Activated CD4-positive, CD25-positive, alpha-beta regulatory T cell treated with anti-CD3 and anti-CD28 coated beads, Interleukin-2, amount 50 U/mL, for 16 hours (primary cell): ENCODE results near the gene PEF1.

Source experiments
- DNase-seq: peaks from one replicate; pipeline ENCODE4 v3.0.0-alpha.2; 2020; ENCODE audit warnings: low read depth, low spot score

The PEF1 gene

GRCh38 chr1:31653717-31654473 is 9.2 kb upstream of the PEF1 start:
- DNase-seq: no peak

GRCh38 chr1:31652891-31653499 is 8.3 kb upstream of the PEF1 start:
- no peak for DNase-seq

GRCh38 chr1:31651766-31652165 is 7.1 kb upstream of the PEF1 start:
- no peak for DNase-seq

- no peak for DNase-seq
These were observed 6.4 kb upstream of the PEF1 start for GRCh38 chr1:31651089-31651420.

DNA sequence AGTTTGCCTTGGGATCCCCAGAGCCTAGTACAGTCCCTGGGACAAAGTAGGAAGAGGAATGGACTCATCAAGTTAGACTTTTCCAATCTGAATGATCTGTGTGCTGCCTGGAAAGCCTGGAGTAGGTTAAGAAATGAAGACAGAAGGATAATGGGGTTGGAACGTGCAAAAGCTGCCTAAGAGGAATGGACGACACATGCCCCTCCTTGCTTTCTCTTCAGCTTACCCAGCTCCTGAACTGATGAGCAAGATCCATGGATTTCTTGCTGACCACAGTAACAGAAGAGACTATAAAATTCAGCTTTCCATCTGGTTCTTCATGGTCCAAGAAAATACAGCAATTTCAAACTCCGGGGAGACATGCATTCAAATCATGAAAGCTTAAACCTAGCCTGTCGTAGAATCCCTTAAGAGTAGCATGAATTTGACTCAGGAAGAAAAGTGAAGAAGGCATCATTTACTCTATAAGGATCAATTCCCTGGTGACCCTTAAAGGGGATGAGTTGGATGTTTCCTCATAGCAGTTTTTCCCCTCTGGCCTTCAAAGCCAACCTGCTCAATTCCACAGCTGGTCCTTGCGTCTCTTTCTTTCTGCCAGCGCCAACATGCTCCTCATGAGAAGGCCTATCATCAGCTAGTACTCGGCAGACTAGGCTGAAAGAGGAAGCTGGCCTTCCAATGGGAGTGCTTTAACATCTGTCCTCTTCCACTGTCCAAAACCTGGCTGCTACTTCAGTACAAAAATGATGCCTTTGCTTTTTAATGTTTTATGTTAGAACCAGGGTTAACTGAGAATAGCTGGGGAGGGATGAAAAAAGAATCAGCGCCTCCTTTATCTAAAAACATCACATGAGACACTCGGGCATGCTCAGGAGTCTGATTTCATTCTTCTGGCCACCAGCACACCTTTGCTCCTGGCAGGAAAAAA is 5.7 kb upstream of the PEF1 start:
- no peak for DNase-seq

GRCh38 chr1:31648641-31649357 is 4.1 kb upstream of the PEF1 start:
- no peak for DNase-seq

GRCh38 chr1:31648190-31648589 is 3.5 kb upstream of the PEF1 start:
- DNase-seq: no peak

- DNase-seq: no peak
These were observed 2.4 kb upstream of the PEF1 start for GRCh38 chr1:31647106-31647505.

DNA sequence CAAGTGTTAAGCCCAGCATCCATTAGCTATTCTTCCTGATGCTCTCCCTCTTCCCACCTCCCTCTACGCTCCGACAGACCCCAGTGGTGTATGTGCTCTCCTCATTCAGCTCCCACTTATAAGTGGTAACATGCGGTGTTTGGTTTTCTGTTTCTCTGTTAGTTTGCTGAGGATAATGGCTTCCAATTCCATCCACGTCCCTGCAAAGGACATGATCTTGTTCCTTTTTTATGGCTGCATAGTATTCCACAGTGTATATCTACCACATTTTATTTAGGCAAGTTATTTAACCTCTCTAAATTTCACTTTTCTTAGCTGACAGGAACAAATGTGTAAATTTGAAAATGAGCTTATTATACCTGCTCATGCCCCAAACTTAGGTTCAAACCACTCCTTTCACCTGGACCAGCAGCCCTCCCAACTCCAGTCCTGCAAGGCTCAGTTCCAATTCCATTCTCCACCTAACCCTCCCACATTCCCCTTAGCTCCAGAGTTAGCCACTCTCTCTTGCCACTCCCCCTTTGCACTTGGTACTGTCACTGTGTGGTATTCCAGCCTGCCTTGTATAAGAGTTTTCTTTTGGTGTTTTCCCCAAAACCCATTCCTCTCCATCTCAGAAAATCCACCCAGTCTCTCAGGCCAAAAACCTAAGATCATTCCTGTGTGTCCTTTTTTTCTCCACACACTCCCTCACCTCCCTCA is 1.7 kb upstream of the PEF1 start:
- DNase-seq: no peak

DNA sequence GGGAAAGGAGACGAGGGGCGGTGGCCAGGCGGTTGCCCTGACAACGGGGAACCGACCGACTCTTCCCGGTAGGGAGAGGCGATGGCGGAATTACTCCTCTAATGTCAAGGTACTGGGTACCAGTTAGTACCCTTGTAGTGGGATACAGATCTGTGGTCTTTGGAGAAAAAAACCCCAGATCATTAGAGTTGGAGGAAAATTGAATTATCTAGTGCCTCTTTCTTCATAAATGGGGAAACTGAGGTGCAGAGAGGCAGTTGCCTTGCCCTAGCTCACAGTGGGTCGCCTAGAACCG is 545 bp upstream of the PEF1 start:
- DNase-seq: no peak

GRCh38 chr1:31643976-31644559 is 608 bp downstream of the PEF1 start:
- no peak for DNase-seq

DNA sequence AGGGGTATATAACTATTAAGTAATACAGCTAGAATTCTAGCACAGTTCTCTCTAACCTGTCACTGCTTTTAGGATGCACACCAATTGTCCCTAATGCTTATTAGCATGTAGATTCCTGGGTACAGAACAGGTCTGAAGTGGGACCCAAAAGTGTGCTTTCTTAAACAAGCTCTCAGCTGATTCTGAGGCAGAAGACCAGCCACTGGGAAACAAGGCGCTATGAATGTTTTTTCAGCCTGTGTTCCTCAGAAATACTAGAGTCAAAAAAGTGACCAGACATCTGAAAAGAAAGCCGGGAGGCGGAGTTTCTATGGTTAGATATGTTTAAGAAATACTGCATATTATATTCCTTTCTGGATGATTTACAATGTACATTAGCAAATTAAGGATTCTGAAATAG is 1.8 kb downstream of the PEF1 start:
- no peak for DNase-seq

DNA sequence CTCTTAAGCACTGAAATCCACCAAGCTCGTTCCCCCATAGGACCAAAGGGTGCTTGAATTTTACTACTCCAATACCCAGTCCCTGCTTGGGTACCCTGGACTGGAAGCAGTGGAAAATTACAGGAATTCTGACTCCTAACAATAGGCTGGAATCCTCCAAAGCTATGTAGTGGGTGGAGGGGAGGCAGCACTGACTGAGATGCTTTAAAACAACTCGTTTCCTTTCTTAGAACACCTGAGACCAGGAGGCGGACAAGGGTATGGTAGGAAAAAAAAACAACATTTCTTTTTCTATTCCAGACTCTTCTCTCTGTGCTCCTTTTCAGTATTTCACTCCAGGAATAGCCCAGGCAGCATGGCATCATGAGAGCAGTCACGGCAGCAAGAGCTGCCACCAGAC is 2.3 kb downstream of the PEF1 start:
- DNase-seq: no peak

DNA sequence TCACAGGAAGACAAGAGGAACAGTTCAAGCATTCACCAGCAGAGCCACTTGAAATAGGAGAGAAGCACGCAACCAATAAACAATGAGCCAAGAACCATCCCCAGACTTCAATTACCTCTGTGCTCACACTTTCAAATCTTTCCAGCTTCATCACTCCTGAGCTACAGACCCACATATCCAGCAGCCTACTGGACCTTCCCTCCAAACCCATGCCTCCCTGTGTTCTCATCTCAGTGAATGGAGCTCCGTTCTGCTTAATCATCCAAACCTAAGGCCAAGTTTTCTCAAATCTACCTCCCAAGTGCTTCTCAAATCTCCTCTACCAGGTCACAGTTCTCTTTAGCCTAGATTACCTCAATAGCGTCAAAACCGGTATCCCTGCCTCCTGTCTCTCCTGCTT is 3.7 kb downstream of the PEF1 start:
- DNase-seq: no peak

GRCh38 chr1:31640179-31640578 is 4.5 kb downstream of the PEF1 start:
- no peak for DNase-seq

GRCh38 chr1:31639543-31639942 is 5.1 kb downstream of the PEF1 start:
- DNase-seq: no peak

DNA sequence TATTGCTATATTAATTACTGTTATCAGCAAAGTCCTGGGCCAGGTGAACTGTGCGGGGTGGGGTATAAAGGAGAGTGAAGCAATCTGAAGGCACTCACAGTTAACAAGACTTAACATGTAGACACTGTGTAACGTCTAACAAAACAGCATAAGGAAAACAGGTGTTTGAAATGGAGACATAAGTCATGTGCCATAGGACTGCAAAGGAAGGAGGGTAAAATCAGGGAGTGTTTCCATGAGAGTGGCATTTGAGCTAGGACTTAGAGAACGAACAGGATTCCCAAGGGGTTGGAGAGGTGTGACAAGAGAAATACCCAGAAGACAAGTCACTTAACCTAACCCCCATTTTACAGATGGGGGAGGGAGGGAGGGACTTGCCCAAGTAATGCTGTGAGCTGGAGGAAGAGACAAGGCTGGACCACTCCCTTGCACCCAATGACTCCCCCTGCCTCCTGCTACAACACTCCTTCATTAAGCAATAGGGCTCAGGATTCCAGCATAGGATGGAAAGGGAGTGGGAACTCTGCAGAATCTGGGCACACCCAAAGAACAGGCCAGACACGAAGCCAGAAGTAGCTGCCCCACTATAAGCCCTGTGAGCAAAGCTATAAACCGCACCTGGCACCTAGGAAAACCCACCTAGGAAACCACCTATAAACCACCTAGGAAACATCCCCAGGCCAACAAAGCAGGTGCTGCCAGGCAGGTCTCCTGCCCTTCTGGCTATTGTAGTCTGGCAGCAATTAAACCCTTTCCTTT is 6.6 kb downstream of the PEF1 start:
- no peak for DNase-seq

DNA sequence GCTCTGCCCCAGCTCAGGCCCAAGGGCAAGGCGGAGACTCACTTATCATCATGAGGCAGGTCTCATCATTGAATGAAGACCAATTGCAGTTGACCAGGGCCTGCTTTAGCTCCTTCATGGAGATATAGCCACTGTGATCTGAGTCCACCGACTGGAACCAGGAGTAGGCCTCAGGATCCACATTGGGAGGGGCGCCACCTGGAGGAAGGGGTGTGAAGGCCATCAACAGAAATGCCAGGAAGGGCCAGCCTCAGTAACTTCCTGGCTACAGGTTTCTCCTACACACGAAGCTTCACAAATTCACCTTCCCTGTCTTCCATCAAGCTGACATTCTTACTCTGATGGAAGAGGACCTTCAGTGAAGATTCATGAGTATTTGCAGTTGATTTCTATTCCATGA is 11.6 kb downstream of the PEF1 start:
- DNase-seq: no peak

- DNase-seq: no peak
These were observed 12.0 kb downstream of the PEF1 start for GRCh38 chr1:31632649-31633048.

GRCh38 chr1:31628931-31629556 is 15.6 kb downstream of the PEF1 start:
- DNase-seq: no peak
